NCI-H2107 treated with DMSO at 0.1 percent for 48 hours (cell line): Measurements from ENCODE around the gene TINAG.
"Not testable (repeated sequence)": the region's sequence is repeated elsewhere in the genome, so short reads cannot be mapped to it uniquely, and the experiment has no call there.

Source experiments
- DNase-seq: peaks from one replicate; lab custom pipeline; 2025; ENCODE audit not compliant: unreplicated experiment; lab: John Stamatoyannopoulos, UW

TINAG gene

GRCh38 chr6:54307439-54307910 is 766 bp upstream of the TINAG start:
- no peak for DNase-seq

GRCh38 chr6:54308986-54309315 is 710 bp downstream of the TINAG start:
- no peak for DNase-seq

DNA sequence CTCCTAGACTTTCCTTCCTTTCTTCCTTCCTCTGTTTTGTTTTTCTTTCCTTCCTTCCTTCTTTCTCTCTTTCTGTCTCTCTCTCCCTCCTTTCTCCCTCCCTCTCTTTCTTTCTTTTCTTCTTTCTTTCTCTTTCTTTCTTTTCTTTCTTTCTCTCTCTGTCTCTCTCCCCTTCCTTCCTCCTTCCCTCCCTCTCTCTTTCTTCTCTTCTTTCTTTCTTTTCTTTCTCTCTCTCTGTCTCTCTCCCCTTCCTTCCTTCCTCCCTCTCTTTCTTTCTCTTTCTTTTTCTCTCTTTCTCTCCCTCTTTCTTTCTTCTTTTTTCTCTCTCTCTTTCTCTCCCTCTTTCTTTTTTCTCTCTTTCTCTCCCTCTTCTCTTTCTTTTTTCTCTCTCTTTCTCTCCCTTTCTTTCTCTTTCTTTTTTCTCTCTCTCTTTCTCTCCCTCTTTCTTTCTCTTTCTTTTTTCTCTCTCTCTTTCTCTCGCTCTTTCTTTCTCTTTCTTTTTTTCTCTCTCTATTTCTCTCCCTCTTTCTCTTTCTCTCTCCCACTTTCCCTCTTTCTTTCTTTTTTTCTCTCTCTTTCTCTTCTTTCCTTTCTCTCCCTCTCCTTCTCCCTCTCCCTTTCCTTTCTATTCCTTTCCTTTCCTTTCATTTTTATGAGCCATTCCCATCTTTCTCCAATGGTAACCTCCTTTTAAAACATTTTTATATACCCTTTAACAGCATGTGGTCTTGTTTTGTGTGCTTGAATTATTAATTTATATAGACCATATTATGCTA is 2.3 kb downstream of the TINAG start:
- no peak for DNase-seq

GRCh38 chr6:54315656-54316055 is 7.4 kb downstream of the TINAG start:
- DNase-seq: no peak

DNA sequence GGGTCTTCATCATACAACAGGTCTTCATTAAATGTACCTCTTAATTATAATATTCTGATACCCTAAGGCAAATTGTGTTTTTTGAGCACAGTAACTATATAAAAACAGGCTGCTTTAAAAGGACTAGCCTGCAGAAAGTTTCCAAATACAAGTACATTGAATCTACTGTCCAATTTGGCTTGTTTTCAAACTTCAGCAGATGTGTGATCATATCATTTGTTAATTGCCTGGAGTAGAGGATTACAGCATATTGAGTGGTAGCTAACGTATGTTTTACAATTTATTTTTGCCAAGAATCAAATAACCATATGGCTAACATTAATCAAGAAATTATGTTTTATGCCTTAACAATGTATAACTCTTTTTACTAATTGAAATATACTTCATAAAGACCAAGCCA is 12.6 kb downstream of the TINAG start:
- DNase-seq: no peak

GRCh38 chr6:54327631-54328030 is 19.4 kb downstream of the TINAG start:
- no peak for DNase-seq

GRCh38 chr6:54331571-54331970 is 23.3 kb downstream of the TINAG start:
- DNase-seq: not testable (repeated sequence)

DNA sequence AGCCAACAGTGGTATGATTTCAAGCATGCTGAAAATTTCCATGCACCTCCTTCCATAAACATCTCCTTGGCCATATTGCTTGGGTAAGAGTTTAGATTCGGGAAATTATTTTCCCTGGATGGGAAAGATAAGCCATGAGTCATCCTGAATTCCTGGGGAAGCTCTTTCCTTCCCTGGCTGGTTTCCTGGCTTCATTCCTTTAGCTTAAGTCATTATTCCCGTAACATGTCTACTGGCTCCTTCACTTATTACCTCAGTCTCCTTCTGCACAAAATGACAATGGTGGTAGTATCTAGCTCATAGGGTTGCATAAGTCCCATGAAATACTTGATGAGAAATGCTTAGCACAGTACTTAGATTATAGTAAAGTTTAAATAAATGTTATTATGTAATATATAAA is 27.6 kb downstream of the TINAG start:
- no peak for DNase-seq

DNA sequence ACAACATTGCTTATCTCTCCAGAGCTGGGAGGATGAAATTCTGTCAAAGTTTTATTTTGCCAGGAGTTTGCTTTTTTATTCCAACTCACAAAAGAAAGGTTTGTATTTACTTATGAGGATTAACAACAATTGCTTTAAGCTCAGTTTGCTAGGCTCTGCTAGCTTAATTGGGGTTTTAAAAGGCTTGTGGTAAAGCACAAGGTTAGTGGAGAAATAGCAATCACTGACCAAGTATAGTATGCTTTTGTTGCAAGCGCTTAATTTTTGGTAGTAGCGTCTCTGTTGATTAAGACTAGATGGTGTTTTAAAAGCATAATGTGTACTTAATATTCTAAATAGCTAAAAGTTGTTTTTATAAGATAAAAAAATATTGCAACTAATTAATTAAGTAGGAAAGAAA is 45.7 kb downstream of the TINAG start:
- DNase-seq: no peak

DNA sequence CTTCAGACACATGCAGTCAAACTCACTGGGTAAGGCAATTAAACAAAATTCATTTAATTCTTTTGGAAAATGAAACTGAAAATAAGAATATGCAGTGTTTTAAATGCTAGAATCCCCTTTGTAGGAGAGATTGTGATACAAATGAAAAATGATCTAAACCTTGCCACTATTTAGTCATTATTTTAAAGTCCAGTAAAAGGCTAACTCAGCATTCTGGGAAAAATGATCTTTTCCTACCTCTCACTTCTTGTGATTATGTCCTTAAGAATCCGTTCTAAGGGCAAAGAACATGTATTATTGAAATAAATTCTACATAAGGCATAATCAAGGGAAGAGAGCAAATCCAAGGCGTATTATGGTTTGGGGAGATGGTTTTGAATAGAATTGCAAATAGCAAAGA is 46.4 kb downstream of the TINAG start:
- no peak for DNase-seq

- no peak for DNase-seq
These were observed 48.9 kb downstream of the TINAG start for GRCh38 chr6:54357141-54357540.

GRCh38 chr6:54361188-54361587 is 52.9 kb downstream of the TINAG start:
- no peak for DNase-seq

DNA sequence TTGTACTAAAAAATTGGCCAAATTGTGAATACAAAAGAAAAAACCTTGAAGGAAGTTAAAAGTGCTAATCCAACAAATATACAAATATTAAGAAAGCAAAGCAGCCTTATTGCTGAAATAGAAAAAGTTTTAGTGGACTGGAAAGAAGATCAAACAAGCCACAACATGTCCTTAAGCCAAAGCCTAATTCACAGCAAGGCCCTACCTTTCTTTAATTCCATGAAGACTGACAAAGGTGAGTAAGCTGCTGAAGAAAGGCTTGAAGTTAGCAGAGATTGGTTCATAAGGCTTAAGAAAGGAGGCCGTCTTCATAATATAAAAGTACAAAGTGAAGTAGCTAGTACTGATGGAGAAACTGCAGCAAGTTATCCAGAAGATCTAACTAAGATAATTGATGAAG is 53.5 kb downstream of the TINAG start:
- no peak for DNase-seq

GRCh38 chr6:54366667-54367327 is 58.6 kb downstream of the TINAG start:
- DNase-seq: no peak

GRCh38 chr6:54377776-54378175 is 69.5 kb downstream of the TINAG start:
- DNase-seq: no peak

- no peak for DNase-seq
These were observed 78.1 kb downstream of the TINAG start for GRCh38 chr6:54386295-54386694.

- no peak for DNase-seq
These were observed 82.1 kb downstream of the TINAG start for GRCh38 chr6:54390362-54390761.

- DNase-seq: no peak
These were observed 83.3 kb downstream of the TINAG start for GRCh38 chr6:54391577-54391976.

- DNase-seq: no peak
These were observed 94.9 kb downstream of the TINAG start for GRCh38 chr6:54403096-54403495.

DNA sequence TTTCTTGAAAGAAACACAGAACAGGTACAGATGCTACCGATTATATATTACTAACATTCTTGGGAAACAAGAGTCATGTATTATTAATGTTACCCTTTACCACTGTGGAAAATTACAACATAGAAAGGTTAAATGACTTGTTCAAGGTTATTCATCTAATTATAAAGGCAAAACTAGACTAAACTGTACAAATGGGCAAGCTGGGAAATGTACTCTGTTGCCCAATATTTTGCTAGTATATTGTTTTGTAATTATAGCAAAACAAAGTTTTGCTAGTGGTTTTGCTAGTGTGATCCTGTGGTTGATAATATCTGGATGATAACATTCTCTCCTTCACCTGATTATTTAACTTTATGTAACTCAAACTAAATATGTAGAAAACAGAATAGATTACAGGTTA is 96.5 kb downstream of the TINAG start:
- DNase-seq: no peak

DNA sequence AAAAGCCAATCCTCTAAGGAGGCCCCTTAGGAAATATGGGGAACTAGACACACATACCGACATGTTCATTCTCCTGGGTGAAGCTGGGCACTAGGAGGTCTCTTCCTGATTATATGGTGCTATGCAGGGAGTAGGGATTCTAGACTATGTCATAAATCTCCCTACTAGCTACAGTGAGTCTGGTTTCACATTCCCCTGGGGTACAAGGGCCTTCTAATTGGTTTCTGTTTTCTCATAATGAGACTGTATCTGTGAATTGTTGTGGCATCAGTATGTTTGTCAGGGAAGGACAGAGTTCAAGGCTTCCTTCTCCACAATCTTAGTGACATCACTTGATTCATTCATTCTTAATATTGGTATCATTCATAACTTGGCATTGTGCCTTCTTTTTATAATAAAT is 103.5 kb downstream of the TINAG start:
- DNase-seq: no peak

GRCh38 chr6:54415517-54415916 is 107.3 kb downstream of the TINAG start:
- no peak for DNase-seq

- DNase-seq: no peak
These were observed 111.6 kb downstream of the TINAG start for GRCh38 chr6:54419885-54420284.
